Ishikawa (cell line): ENCODE results near the gene ENOX1.

Source experiments
- CEBPB ChIP-seq: IDR thresholded peaks from 2 replicates; pipeline ENCODE4 v1.6.1; 2012
- CREB1 ChIP-seq: IDR thresholded peaks from 2 replicates; pipeline ENCODE4 v1.6.1; 2012; ENCODE audit warnings: low read depth
- EGR1 ChIP-seq: IDR thresholded peaks from 2 replicates; pipeline ENCODE4 v1.6.1; 2012
- EP300 ChIP-seq: IDR thresholded peaks from 2 replicates; pipeline ENCODE4 v1.6.1; 2012; ENCODE audit warnings: borderline replicate concordance
- FOXM1 ChIP-seq: IDR thresholded peaks from 2 replicates; pipeline ENCODE4 v1.6.1; 2012; ENCODE audit warnings: low read depth, borderline replicate concordance
- NFIC ChIP-seq: IDR thresholded peaks from 2 replicates; pipeline ENCODE4 v1.6.1; 2012
- RAD21 ChIP-seq: IDR thresholded peaks from 2 replicates; pipeline ENCODE4 v1.6.1; 2012; ENCODE audit warnings: low read depth
- REST ChIP-seq: IDR thresholded peaks from 2 replicates; pipeline ENCODE4 v1.6.1; 2012; ENCODE audit warnings: low read depth, mild to moderate bottlenecking
- TAF1 ChIP-seq: IDR thresholded peaks from 2 replicates; pipeline ENCODE4 v1.6.1; 2012; ENCODE audit warnings: low read depth, mild to moderate bottlenecking
- TCF12 ChIP-seq: IDR thresholded peaks from 2 replicates; pipeline ENCODE4 v1.6.1; 2012; ENCODE audit warnings: low read depth
- TEAD4 ChIP-seq: IDR thresholded peaks from 2 replicates; pipeline ENCODE4 v1.6.1; 2012
- YY1 ChIP-seq: IDR thresholded peaks from 2 replicates; pipeline ENCODE4 v1.6.1; 2012; ENCODE audit warnings: low read depth
- ZBTB7A ChIP-seq: IDR thresholded peaks from 2 replicates; pipeline ENCODE4 v1.6.1; 2012; ENCODE audit warnings: low read depth
- TF ChIP-seq, protein P1 (sequence below): IDR thresholded peaks from 2 replicates; pipeline ENCODE4 v1.6.1; 2012
- TF ChIP-seq, protein P2 (sequence below): IDR thresholded peaks from 2 replicates; pipeline ENCODE4 v1.6.1; 2012

ENOX1 gene

DNA sequence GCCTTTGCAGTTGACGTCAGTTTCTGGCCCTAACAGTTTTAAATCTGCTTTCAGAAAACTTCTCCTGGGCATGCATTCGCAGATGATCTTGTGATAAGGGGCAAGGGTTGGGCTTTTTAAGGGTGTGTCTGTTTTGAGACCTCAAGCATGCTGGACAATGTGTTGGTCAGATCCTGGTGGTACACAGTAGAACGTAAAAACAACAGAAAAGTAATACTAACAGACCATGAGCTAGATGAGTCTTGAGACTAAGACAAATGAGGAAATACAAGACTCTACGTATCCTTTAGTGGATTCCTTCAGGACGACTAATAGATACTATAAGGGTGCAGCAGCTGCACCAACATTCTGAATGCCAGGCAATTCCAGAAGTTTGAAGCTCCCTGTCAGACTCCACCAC lies 525.8 kb downstream of the ENOX1 start:
- TF ChIP-seq NFIC (no peak), ZBTB7A (no peak), REST (no peak), TCF12 (no peak), TAF1 (no peak), FOXM1 (no peak), EGR1 (no peak), CREB1 (no peak), TEAD4 (no peak)
- TF ChIP-seq, protein P1, sequence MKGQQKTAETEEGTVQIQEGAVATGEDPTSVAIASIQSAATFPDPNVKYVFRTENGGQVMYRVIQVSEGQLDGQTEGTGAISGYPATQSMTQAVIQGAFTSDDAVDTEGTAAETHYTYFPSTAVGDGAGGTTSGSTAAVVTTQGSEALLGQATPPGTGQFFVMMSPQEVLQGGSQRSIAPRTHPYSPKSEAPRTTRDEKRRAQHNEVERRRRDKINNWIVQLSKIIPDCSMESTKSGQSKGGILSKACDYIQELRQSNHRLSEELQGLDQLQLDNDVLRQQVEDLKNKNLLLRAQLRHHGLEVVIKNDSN = no peak

DNA sequence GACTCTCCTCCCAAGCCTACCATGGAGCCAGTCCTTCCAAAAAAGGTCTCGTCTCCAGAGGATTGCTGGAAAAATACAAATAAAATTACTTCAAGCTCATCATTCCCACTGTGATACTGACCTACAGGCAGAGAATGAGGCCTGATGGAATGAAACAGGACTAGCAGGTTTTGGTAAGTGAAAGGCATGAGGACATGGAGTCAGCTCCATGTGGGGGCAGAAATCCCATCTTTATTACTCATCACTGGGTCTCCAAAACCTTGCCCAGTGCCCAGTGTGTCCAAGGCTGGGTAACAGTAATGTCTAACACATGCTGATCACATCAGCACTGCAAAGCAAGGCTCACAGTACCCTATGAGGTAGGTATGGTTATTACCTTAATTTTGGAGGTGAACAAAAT lies 528.0 kb downstream of the ENOX1 start:
- TF ChIP-seq EGR1 (no peak), TCF12 (no peak), TEAD4 (no peak), TAF1 (no peak), ZBTB7A (no peak), CREB1 (no peak), REST (no peak), YY1 (no peak), RAD21 (no peak), NFIC (no peak), EP300 (no peak), CEBPB (no peak), FOXM1 (no peak)
- TF ChIP-seq, protein P1 = no peak
- TF ChIP-seq, protein P2, sequence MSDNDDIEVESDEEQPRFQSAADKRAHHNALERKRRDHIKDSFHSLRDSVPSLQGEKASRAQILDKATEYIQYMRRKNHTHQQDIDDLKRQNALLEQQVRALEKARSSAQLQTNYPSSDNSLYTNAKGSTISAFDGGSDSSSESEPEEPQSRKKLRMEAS = no peak

GRCh38 chr13:43257765-43258164 lies 529.0 kb downstream of the ENOX1 start:
- TF ChIP-seq TAF1 = no peak
- TF ChIP-seq FOXM1 = no peak
- no peak for TF ChIP-seq CREB1
- TF ChIP-seq EP300 = no peak
- TF ChIP-seq NFIC = no peak
- TF ChIP-seq TEAD4 = no peak
- TF ChIP-seq, protein P1 = no peak
- TF ChIP-seq EGR1 = no peak
- TF ChIP-seq YY1 = no peak
- no peak for TF ChIP-seq TCF12
- TF ChIP-seq, protein P2 = no peak
- no peak for TF ChIP-seq RAD21
- no peak for TF ChIP-seq REST
- no peak for TF ChIP-seq ZBTB7A
- TF ChIP-seq CEBPB = no peak

DNA sequence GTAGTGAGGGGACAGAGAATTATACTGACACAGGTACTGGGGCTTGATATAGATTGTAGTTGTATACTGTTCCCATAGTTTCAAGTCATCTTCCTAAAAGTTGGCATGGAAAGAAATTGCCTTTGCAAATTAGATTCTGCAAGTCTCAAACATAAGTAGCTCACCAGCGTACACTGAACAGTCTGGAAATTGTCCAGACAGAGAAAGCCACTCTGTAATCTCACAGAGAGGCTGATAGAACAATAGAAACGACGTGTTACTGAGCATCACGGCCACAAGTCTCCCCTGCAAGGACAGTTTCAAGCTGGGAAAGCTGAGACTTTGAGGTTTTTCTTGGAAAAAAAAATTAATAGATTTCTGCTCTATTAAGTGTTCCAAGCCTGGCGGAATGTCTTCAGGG lies 534.8 kb downstream of the ENOX1 start:
- no peak for TF ChIP-seq NFIC
- no peak for TF ChIP-seq CEBPB

DNA sequence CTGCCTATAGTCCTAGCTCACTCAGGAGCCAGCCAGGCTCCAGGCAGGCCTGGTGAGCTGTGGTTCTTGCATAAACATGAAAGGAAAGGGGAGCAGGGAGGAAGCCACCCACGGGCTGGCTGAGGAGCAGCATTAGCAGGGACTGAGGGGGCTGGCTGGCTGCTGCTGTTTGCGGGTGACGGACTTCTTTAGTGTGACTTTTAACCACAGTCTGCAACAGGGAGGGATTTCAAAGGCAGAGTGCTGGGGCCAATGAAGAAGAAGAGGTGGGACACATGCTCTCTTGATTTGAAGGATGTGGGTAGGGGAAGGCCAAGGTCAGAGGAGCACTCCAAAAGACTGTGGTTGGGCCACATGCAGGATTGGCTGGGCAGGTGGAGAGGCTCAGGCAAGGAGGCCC lies 540.4 kb downstream of the ENOX1 start:
- TF ChIP-seq FOXM1 (no peak), ZBTB7A (no peak), CEBPB (no peak), NFIC (no peak), EGR1 (no peak), EP300 (no peak), TCF12 (no peak), YY1 (no peak), RAD21 (no peak), REST (no peak), TEAD4 (no peak)
- TF ChIP-seq, protein P2 = no peak
